GM10847 (cell line): ENCODE data around the gene JPT1.

Experiments
- POLR2A ChIP-seq: IDR thresholded peaks from 2 replicates; pipeline ENCODE4 v1.6.1; 2011; ENCODE audit not compliant: insufficient read length; ENCODE audit errors: extremely low read depth

JPT1 gene

DNA sequence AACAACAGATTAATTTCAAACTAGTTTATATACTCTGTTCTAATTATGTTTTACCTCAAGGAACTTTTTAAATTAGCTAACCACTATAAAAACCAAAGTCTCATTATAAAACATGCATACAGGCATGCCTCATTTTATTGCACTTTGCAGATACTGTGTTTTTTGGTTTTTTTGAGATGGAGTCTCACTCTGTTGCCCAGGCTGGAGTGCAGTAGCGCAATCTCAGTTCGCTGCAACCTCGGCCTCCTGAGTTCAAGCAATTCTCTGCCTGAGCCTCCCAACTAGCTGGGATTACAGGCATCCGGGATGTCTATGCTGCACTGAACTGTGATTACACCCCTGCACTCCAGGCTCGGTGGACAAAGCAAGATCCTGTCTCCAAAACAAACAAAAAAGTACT lies 8.8 kb upstream of the JPT1 start:
- TF ChIP-seq POLR2A = no peak

DNA sequence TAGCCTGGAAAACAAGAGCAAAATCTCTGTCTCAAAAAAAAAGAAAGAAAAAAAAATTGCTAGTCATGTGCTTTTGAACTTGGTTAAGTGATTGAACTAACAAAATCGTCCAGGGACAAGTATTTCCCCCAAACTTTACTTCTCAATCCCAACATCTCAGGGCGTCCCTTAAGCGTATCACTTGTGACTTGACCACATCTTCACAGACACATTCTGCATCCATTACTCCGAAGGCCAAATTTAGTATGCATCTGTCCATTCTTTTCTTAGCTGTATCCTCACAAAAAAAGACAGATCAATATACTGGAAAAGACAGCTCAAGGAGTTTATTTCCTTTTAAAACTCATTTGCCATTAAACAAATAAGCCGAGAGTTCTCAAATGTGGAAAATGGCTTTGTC lies 5.9 kb upstream of the JPT1 start:
- TF ChIP-seq POLR2A = no peak

DNA sequence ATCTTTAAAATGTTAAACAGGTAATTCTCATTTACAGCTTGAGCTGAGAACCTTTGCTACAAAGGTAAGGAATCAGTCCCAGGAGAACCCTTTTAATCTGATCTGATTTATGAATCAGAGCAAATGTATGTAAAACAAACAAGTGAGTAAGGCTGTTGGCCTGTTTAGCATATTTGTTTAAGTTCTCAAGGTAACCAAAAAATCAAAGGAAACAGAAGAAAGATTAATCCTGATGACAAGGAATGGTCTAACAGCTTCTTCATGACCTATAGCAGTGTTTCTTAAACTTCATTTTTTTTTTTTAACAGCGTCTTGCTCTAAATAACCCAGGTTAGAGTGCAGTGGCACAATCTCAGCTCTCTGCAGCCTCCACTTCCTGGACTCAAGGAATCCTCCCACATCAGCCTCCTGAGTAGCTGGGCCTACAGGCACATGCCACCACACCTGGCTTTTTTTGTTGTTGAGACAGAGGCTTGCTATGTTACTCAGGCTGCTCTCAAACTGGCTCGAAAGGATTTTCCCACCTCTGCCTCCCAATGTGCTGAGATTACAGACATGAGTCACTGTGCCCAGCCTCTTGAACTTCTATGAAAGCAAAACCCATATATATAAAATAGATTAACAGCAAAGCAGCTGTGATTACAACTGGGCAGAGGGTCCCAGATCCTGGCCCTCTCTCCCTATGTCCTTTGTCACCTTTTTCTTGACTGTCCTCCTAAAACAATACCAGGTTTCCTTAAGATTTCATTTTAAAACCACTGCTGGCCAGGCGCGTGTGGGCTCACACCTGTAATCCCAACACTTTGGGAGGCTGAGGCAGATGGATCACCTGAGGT lies 5.1 kb upstream of the JPT1 start:
- no peak for TF ChIP-seq POLR2A

GRCh38 chr17:75155191-75155601 lies 884 bp upstream of the JPT1 start:
- no peak for TF ChIP-seq POLR2A

DNA sequence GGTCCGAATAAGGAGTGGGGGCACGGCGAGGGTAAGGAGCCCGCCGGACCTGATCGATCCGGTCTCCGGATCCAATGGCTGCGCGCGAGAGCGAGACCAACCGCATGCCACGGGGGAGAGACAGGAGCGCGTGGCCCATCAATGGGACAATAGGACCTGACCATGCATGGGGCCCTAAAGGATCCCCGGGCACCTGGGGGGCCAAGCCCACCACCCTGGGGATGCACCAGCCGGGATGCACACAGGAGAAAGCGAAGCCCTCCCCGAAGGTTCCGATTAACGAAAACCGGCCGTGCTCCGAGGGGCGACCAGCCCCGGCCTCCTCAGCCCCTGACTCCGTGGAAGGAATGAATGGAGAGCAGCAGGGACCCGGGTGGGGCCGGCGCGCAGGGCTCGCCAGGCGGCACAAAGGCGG lies 525 bp downstream of the JPT1 start:
- TF ChIP-seq POLR2A = no peak

- TF ChIP-seq POLR2A = no peak
Measured at GRCh38 chr17:75152922-75153779, 1.2 kb downstream of the JPT1 start.

- TF ChIP-seq POLR2A = no peak
Measured at GRCh38 chr17:75152523-75152921, 1.8 kb downstream of the JPT1 start.

DNA sequence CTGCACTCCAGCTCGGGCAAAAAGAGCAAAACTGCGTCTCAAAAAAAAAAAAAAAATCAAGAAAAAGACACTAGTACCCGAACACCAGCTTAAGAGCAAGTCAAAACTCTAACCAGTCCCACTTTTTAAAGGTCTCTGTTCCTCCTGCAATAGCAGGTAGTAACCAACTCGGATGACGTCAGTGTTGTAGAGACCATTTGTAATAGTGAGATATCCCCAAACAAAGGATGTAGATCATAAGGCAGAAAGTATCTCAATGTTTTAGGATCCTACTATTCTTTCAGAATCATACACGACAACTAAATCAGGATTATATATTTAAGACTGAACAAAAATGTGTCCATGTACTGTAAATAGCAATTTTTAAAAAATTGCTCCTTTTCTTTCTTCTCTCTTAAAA lies 2.4 kb downstream of the JPT1 start:
- no peak for TF ChIP-seq POLR2A

DNA sequence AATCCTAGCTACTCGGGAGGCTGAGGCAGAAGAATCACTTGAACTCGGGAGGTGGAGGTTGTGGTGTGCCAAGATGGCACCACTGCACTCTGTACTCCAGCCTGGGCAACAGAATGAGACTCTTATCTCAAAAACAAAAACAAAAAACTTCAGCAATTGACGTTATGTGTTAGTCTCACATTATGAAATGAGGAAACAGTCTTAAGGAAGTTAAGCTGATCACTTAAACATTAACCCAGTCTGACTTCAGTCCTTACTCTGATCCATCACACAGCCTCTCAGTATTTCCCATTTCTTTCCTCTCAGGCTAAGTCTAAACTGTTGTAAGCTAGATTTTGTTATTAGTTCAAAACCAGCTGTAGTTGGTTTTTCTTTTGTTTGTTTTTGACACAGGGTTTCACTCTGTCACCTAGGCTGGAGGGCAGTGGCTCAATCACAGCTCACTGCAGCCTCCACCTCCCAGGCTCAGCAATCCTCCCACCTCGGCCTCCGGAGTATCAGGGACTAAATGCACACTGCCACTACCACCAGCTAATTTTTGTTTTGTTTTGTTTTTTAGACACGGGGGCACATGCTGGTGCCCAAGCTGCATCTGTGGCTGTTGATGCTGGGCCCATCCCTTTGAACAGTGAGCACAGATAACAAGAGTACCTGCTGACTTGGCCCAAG lies 6.3 kb downstream of the JPT1 start:
- TF ChIP-seq POLR2A = no peak

- TF ChIP-seq POLR2A = no peak
Measured at GRCh38 chr17:75146592-75146991, 7.7 kb downstream of the JPT1 start.

GRCh38 chr17:75144816-75145512 lies 9.3 kb downstream of the JPT1 start:
- TF ChIP-seq POLR2A = no peak

GRCh38 chr17:75142236-75142971 lies 11.9 kb downstream of the JPT1 start:
- no peak for TF ChIP-seq POLR2A

DNA sequence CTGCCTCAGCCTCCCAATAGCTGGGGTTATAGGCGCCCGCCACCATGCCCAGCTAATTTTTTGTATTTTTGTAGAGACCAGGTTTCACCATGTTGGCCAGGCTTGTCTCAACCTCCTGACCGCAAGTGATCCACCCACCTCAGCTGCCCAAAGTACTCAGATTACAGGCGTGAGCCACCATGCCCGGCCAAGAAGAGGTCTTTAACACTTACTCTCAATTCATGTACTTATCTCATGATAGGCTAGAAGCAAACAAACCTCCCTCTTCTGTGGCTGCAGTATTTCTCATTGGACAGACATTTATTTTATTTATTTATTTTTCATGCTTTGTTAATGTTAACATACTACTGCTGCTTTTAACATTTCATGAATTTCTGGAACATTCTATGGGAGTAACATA lies 15.8 kb downstream of the JPT1 start:
- TF ChIP-seq POLR2A = no peak

- no peak for TF ChIP-seq POLR2A
Measured at GRCh38 chr17:75135946-75136345, 18.4 kb downstream of the JPT1 start.
